Activated CD8-positive, alpha-beta memory T cell treated with anti-CD3 and anti-CD28 coated beads, Interleukin-2, amount 50 U/mL, for 1 hour (primary cell): ENCODE measurements around the gene EXOC3L4.

Source experiments
- DNase-seq: peaks from one replicate; pipeline ENCODE4 v3.0.0-alpha.2; 2020; ENCODE audit errors: extremely low read depth

The EXOC3L4 gene

DNA sequence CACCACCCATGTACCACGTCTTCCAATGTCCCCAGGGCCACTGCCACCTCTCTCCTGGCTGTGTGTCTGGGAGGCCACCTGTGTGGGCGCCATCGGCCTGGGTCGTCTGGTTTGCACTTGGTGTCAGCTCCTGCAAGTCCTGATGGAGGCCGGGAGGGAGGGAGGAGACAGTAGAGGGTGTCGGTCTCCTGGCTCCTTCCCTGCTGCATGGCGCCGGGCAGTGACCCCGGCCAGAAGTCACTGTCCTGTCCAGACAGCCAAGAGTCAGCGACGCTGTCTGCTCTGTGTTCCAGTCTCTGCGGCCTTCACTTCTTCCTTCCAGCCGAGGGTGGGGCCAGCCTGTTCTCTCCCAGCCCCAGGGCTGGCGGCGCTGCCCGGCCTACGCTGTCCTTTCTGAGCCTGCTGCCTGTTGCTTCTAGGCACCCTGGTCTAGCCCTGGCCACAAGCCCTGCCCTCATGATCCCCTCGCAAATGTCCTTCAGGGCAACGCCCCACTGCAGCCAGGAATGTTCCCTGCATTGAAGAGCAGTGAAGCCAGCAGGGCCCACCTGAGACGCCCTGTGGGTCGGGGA lies 23.5 kb upstream of the EXOC3L4 start:
- no peak for DNase-seq

DNA sequence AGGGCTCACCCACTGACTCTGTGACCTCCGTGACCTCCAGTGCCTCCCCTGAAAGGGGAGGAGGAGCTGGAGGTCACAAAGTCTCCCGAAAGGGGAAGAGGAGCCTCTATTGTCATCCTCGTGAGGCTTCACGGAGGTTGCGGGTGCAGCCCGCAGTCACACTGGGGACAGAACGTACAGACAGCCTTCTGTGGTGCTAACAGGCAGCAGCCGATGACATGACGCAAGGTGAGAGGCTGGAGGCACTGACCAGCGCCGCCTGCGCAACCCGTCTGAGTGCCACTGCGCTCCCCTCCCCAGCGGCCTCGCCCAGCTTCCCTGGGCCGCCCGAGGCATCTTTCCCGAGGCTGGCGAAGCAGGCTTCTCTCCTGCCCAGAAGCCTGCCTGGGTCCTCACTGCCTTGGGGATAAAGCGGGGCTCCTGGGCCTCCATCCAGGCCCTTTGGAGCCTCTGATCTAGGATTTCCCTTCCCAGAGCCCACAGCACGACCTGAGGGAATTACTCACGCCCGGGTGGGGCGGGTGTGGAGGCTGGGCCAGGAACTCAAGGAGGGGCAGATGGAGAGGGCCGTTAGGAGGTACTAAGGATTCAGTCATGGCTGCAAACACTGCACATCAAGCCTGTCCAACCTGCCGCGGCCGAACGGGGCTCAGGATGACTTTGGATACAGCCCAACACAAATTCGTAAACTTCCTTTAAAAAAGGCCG lies 22.8 kb upstream of the EXOC3L4 start:
- DNase-seq = no peak

DNA sequence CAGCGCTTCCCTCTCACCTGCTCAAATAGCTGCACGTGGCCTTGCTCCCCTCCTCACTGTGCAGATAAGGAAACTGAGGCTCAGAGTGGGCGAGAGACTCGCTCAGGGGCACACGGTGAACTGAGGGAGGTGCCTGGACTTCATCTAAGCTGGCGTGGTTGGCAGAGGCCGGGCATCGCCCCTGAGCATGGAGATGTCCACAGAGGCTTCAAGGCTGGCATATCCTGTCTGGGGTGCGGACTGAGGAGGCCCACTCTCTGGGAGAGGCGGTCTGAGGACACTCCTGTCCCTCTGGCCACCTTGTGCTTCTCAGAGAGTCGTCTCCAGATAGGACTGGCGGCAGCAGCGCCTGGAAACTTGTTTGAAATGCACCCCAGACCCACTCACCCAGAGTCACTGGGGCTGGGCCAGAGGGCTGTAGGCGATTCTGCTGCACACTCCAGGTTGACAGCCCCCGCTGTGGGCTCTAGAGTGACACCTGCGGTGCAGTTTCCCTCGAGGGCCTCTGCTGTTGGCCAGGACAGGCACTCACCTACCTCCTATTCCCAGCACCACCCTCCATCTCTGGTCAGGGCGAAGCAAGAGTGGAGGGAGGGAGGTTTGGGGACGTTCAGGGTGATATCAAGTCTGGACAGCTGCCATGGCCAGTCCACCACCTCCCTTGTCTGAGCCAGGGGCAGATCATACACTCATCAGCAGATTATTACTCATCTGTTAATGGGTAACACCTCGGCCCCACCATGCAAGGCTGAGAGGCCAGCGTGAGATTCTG lies 21.7 kb upstream of the EXOC3L4 start:
- no peak for DNase-seq

DNA sequence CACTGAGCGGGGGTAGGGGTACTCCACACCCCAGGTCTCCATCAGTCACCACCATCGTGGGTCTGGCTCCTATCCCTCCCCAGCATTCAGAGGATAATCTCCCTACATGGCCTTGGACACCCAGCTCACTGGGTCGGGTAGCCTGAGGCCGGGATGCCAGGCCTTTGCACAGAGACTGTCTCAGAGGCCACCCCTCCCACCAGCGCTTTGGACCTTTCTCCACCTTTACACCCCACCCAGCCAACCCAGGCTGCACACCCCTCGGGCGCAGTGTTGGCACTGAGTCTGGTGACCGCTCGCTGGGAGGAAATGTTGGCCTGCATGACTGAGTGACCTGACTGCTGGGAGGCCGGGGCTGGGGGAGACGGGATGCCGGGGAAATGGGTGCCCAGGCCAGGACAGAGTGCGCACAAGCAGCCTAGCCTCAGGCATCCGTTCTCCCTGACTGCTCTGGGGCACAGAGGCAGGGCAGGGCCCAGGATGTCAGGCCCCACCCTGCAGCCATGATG lies 21.1 kb upstream of the EXOC3L4 start:
- DNase-seq = no peak

DNA sequence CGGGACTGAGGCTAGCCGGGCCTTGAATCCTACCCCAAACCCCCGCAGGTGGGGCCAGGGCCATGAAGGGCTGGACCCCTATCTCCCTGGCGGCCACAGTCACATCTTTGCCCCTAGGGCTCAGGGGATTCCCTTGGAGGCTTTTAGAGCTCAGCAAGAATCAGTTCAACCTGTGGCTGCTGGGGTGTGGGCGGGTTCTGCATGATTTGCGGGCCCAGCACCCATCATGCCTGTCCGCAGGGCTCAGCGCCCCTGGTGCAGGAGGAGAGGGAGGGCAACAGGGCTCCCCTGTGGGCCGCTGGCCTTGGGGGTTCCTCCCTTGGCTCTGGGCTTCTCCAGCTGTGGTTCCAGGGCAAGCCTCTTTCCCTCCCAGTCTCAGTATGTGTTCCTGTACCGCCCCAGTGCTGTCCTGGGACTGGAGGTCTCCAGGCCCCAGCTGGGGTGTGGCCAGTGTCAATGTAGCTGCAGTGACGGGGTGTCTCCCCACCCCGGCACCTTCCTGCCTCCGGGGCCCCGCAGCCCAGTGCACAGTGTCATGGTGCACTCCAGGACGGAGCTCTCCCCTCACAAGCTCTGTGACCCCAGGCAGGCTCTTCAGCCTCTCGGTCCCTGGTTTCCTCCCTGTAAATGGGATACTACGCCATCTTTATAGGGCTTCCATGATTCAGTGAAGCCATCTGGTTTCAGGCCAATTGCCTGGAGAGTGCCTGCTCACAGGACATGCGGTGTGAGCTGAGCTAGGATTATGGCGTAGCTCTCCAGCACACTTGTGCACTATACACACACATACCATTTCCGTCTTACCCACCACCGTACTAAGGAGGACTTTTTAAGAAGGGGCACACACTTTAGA lies 20.4 kb upstream of the EXOC3L4 start:
- DNase-seq = no peak

DNA sequence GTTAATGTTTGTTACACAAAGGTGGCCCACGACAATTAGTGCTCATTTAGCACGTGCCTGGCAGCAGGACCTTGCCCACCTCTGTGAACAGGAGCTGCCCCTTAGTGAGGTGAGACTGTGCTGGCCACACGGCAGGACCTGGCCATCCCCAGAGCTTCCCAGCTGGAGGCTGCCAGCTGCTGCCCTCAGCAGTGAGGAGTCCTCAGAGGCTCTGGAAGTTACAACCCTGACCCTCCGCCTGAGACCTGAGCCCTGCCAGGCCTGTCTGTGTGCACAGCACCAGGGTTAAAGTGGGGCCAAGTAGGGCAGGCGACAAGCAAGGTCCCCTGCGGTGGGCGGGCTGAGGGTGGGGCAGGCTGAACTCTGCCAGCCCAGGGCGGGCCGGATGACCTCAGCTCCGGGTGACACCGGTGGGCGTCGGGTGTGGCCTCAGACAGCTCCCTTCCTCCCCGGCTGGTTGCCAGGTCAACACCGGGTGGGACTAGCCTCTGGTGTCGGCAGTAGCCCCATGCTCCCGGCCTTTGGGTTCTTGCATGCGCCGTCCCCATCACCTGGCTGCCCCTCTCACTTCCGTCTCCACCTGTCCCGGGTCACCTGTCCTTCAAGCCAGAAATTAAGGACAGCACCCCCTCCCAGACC lies 19.7 kb upstream of the EXOC3L4 start:
- DNase-seq = no peak

DNA sequence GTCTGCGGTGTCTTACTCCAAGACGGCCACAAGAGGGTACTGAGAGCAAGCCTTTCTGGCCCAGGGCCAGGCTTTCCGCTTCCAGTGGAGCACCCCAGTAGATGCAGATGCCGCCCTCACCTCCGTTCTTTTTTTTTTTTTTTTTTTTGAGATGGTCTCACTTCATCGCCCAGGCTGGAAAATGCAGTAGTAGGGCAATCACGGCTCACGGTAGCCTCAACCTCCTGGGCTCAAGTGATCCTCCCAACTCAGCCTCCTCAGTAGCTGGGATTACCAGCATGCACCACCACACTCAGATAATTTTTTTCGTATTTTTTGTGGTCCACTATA lies 16.1 kb upstream of the EXOC3L4 start:
- DNase-seq = peak; percentile 46

DNA sequence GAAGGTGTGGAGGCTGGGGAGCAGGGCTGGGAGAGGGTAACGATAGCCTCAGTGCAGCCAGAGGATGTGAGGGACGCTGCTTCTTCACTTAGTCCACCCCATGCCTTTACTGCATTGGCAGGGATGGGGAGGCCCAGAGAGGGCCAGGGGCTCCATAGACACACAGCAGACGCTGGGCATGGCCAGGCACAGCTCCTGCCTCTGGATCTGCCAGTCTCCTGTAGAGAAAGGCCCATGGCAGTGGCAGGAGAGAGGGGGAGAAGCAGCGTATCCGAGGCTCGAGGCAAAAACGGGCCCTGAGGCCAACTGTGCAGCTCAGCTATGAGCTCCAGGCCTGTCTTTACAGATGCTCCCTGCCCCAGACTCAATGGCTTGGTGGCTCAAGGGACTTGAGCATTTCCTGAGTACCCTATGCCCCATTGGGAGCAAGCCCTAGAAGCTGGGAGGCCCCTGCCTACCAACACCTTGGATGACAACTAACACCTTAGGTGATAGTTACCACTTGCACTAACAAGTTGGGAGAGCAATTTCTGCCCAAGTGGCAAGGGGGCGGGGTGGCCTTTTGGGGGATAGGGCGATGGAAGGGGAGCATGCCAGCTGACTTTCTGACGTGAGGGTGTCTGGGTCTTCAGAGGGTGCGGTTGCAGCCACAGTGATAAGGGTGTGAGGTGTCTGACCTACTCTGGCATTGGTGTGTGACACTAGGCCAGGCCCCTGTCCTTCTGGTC lies 15.5 kb upstream of the EXOC3L4 start:
- no peak for DNase-seq

DNA sequence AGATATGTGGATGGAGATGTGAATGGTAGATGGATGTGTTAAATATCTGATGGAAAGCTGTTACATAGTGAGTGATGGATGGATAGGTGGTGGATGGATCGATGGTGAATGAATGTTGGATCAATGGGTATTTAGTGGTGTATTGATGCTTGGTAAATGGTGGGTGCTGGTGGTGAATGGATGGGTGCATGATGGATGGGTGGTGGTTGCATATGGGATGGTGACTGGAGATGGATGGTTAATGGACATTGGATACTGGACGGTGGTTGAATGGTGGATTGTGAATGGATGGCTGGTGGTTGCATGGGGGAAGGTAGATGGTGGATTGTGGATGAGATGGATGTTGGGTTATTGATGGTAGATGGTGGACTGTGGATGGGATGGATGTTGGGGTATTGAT lies 12.6 kb upstream of the EXOC3L4 start:
- no peak for DNase-seq

DNA sequence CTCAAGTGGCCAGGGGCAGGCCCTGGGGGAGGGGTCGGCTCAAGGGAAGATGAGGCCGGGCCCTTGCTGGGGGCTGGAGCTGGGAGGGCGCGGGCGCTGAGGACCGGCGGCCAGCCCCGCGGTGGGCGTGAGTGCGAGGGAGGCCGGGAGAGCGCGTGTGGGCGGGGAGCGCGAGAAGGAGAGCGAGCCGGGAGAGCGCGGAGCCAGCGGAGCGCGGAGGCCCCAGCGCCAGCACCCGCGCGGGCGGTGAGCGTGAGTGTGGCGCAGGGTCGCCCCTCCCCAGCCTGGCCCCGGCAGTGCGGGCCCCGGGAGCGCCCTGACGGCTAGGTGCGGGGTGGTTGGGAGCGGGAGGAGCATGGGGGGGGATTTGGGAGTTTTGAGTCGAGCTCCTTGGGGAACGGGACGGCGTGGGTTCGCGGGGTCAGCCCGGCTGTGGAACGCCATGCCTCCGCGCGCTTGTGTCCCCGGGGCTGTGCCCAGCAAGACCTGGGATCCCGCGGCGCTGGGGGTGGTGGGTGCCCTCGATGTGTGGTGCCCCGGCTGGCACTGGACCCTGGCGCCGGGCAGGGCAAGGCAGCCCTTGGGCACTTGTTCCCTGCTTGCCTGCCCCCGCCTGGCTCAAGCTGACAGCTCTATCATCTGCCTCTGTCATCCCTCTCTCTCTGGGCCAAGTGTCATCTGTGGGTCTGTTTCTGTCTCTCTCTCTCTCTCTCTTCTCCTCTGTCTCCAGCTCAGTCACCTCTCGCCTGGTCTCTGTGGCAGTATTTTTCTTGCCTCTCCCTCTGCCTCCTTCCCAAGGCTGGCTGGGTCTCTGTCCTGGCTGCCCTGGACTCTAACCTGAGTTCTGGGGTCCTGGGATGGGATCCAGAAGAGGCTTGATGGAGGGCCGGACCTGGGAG lies 10.3 kb upstream of the EXOC3L4 start, which contains the start of gene LBHD2:
Gene LBHD2, plus strand, starts transcription at position 190 of the 899 bp plus-strand sequence. CDS start 1,803 bp downstream, outside the sequence.
- no peak for DNase-seq

DNA sequence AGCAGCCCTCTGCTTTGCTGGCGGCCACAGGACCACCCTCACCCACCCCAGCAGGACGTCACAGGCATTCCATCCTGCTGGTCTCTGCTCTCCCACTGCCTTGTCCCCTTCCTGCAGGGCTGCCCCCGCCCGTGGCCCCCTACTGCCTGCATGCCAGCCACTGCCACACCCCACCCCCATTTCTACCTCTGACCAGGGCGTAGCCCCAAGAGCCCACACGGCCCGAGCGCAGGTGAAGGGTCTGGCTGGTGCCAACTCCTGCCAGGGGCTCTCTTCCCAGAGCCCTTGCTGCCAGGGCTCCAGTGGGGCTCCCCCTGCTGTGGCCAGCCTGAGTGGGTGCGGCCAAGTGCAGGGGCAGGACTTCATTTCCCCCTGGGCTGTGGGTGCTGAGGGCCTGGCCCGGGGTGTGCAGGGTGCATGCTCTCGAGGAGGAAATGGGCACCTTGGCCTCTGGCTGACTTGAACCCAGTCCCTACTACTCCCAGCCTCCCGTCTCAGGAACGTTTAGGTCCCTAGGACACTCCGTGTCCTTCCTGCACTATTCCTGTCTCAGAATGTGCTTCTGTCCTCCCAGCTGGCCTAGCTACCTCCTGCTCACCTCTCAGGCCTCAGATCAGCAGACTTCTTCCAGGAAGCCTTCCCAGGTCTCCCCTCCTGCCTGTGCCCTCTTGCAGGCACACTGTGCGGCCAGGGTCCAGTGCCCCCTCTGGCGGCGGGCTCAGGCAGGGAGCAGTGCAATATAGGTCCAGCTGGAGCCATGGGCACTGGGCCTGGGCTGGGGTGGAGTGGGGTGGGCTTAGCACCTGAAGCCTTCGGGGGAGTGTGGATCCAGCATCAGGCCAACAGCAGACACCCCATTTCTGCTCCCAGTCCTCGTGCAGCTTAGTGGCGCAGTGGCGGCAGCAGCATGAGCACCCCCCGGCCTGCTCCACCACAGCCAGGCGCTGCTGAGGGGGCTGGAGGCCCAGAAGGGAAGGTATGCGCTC lies 9.1 kb upstream of the EXOC3L4 start:
- DNase-seq = no peak

DNA sequence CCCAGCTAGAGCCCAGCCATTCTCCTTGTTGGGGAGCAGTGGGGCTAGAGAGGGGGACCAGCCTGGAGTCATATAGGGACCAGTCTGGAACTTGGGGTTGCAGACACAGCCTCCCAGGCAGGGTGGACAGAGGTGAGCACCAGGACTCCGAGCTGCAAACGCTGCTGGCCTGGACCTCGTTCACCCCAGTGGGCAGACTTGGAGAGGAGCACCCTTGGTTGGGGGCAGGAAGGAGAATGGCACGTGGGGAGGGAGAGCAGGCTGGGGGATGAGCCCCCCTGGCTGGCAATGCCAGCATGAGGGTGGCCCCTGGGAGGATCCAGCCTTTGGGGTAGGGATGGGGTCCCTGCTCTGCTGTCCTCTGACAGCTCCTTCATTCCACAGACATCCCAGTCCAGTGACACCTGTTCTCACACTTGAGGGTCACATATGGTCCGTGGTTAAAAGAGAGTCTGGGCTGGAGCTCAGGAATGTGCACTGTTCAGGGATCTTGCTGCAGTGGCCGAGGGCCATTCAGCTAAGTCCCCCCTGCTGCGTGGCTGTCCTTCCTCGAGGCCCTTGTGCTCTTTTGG lies 7.7 kb upstream of the EXOC3L4 start:
- DNase-seq = no peak

DNA sequence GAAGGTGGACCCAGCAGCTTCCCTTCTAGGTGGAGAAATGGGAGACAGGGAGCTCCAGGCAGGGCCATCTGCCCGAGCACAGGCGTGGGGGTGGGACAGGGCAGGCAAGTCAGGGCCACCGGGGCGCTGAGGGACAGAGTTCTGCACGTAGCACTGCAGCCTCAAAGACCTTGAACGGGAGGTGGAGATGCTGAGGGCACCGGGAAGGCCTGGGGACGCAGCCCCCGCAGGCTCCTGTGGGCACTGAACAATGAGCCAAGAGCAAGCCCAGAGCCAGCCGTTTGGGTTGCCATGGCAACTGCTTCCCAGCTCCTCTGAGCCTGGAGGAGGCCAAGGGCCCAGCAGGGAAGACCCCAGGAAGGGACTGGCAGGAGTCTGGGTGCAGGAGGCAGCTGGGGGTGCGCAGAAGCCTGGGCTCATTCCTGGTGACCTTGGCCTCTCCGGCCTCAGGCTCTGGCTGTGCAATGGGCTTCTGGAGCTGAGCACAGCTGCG lies 7.1 kb upstream of the EXOC3L4 start:
- no peak for DNase-seq

DNA sequence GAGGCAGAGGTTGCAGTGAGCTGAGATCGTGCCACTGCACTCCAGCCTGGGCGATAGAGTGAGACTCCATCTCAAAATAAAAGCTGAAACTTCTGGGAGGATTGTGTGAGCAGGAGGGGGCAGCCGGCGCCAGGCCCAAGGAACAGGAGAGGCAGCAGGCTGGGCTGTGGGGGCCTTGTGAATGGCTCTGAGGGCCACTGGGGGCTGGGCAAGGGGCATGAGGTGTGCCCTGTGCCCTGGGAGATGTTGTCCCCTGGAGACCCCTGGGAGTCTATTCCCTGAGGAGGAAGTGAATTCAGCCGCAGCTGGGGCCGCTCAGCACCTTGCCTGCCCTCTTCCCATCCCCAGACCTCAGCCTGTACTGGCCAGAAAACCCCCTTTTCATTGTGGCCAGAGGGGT lies 5.6 kb upstream of the EXOC3L4 start:
- no peak for DNase-seq

DNA sequence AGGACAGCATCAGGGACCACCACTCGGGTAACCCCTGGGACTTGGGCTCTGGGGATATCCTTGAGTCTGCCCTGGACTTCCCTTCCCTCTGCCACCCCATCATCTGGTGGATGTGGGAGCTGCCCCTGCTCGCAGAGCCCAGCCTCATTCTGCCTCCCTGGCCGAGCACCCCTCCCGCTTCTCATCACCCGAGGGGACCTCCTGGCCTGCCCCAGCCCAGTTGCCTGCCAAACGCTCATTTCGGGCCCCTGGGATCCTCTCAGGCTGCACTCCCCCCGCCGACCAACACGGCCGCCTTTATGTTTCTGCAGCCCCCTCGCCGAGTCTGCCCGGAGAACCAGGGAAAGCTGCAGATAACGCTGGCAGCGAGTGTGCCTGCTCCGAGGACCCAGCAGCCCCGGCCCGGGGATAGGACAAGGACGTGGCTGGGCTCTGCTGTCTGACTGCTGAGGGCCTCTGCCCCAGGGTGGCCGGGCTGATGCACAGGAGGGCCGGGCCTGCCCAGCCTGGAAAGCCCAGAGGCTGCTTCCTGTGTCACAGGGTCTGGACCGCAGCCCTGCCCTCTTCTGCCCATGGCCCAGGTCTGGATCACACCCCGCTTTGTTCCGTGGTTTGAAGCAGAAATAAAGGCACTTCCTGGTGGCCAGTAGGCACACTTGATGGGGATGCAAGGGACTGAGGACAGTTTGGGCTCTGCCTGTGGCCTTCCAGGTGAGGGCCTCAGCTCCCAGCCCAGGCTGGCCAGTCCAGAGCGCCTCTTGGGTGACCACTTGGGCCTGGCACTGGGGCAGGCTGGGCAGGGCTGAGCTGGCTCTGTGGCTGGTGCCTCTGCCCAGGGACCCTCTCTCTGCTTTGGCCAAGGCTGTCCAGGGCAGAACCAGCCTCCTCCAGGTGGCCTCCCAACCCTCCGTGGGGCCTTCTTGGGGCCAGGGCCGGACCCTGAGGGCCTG lies 4.9 kb upstream of the EXOC3L4 start:
- DNase-seq = no peak

DNA sequence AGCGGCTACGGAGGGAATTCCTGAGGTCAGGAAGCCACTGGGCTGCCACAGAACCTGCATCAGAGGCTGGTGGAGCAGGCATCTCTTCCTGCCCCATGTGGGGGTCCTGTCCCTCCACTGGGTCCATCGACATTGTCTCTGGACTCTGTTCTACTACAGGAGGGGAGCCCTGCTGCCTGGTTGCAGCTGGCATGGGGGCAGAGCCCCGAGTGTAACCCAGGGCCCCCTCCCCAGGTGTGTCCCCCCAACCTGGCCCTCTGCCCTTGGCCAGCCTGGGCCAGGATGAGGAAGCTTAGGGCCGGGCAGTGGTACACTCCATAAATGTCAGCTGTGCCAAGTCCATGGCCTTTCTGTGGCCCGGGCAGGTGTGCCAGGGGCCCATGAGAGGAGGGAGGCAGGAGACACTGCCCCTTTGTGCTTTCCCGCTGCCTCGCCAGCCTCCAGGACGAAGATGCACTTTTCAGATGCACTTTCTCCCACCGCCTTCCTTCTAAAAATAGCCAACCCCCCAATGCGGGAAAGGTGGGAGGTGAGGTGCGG lies 4.0 kb upstream of the EXOC3L4 start:
- no peak for DNase-seq
